HG02840 (cell line): ENCODE data around the gene PTGDR2.

Source experiments
- ATAC-seq: cut with Tn5 transposase; IDR thresholded peaks from one replicate; pipeline ENCODE4 v1.9.1; 2021; ENCODE audit warnings: mild to moderate bottlenecking, moderate library complexity, moderate number of reproducible peaks; ENCODE audit not compliant: unreplicated experiment, low FRiP score

Gene PTGDR2

DNA sequence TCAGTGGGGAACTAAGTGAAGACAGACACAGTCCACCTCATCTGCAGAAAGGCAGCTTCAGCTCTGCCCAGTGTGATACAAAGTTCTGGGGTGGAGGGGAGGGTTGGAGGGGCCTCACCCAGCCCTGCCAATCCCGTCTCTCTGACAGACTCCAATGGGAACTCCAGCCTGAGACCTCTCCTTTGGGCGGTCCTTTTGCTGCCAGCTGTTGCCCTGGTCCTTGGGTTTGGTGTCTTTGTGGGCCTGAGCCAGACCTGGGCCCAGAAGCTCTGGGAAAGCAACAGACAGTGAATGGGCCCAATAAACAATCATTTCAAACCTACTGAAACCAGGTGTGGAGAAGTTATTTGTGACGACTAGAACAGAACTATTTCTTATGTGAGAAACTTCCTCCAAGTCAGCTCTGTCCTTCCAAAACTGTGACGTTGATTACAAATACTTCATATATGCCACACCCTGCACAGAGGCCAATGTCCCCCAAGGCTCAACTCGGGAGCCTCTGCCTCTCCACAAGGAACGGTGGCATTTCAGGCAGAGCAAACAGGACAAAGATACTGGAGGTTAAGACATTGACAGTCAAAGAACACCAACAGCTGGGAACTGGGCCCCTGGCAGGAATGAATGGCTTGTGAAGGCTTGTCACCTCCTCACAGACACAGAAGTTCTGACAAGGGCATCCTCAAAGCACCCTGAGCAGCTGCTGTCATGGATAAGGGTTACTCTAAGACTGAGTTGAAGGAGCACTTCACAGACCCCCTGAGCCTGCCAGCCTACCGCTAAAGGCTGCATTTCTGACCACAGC is 19.8 kb upstream of the PTGDR2 start:
- ATAC-seq = no peak

DNA sequence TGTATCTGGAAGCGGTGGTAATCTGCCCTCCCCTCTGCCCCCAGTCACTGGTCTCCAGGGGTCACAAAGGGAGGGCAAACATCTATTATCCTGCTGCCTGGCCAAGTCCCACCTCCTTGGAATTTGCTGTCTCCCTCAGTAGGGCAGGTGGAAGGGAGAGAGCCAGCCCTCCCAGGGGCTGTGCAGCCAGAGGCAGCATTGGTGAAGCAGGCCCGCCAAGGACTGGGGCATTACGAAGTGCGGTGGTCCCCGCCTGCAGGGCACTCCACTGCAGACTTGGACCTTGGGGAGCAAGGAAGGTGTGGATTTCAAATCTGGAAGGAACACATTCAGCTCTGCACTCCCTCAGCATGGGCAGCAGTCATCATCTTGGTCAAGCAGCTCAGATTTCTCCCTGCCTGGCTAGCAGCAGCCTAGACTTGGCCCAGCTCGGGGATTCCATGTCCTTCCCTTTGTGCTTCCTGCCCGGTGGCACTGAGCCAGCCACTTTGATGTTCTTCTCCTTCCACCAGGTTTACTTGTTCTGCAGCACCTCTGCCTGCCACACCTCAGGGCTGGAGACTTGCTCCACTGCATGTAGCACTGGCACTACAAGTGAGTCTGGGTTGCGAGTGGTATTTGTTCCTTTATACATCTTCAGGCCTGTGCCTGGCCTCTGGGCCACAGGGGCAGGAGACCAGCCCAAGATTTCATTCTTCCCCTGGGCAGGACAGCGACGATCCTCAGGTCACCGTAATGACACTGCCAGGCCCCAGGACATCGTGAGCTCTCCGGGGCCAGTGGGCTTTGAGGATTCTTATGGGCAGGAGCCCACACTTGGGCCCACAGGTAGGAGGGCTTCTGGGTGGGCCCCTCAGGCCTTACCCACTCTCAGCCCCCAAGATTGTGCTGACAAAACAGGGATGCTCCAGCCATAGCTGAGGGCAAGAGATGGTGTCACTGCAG is 18.9 kb upstream of the PTGDR2 start:
- ATAC-seq = no peak

DNA sequence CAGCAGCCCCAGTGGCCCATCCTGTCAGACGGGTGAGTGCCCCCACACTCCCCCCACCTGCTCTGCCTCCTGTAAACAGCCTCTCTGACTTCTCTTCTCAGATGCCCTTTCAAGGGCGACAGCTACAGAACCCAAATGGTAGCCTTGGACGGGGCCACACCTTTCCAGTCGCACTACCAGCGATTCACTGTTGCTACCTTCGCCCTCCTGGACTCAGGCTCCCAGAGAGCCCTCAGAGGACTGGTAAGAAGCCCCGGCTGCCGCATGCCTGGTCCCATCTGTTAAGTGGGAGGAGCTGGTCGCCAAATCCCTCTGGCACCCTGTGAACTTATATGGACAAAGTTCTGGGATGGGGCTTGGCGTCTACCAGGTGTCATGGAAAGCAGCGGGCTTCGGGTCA is 17.8 kb upstream of the PTGDR2 start:
- ATAC-seq = no peak

DNA sequence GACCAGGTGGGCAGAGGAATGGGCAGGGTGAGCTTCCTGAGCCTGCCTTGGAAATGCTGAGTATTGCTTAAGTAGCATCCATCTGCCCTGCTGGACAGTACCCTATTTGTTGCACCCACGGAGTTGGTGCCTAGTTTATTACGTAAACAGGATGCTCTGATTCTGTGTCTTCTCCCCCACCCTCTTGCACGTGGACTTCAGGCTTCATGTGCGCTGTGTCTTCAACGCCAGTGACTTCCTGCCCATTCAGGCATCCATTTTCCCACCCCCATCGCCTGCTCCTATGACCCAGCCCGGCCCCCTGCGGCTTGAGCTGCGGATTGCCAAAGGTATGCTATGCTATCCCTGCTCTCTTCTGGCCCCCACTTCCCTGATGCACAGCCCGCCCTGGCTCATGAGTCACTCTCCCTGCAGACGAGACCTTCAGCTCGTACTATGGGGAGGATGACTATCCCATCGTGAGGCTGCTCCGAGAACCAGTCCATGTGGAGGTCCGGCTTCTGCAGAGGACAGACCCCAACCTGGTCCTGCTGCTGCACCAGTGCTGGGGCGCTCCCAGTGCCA is 17.3 kb upstream of the PTGDR2 start:
- ATAC-seq = no peak

DNA sequence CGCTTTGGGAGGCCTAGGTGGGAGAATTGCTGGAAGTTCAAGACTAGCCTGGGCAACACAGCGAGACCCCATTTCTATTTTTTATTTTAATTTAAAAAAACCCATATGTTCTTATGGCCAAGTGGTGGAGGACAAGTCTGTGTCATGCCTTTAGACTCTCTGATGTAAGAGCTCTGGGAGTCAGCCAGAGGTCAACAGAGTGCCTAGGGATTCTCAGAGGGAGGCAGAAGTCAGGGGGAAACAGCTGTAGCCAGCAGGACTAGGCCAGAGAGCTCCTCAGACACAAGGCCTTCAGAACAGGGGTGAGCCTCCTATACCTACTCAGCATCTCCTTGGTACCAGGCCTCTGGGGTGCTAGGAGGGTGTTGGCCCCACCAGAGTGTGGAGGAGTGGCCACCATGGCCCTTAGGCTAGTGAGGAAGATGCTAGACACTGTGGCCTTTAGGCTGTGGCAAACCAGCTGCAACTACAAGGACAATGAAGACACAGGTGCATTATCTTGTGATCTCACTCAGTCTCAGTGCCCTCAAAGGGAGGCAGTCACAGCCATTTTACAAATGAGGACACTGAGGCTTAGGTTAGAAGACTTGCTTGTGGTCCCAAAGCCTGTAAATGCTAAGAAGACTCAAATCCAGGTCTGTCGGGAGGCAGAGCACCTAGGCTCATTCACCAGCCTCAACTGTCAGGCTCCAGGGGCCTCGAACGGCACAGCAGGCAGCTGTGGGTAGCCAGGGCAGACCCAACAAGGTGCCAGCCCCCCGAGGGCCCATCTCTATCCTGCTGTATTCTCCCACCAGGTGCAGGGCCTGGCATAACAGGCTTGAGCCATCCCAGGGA is 16.6 kb upstream of the PTGDR2 start:
- ATAC-seq = no peak

DNA sequence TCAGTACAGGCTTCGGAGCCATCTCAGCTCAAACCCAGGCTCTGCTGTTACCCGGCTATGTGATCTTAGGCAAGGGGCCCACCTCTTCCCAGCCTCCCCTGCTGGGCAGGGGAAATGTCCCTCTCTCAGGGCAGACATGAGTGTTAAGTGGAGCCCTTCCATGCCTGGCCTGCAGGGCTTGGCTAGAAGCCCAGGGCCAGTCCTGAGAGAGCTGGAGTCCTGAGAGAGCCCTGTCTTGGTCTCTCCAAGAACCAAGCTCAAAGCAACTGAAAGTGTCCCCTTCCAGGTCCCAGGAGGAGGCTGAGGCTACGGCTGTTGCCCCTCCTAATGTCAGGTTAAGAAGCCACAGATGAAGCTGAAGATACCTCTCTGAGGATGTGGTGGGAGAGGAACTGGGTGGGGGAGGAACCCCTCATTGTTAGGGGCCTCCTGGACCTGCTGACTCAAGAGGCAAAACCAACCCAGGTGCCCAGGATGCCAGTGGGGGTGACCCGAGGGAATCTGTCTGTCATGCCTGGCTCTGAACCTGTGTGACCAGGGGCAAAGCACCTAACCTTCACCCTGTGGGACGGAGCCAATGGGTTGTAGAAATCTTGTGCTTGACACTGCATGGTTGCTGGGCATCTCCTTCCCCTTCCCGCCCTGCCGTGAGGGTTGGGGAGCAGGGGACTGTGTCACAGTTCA is 15.8 kb upstream of the PTGDR2 start:
- ATAC-seq = no peak

DNA sequence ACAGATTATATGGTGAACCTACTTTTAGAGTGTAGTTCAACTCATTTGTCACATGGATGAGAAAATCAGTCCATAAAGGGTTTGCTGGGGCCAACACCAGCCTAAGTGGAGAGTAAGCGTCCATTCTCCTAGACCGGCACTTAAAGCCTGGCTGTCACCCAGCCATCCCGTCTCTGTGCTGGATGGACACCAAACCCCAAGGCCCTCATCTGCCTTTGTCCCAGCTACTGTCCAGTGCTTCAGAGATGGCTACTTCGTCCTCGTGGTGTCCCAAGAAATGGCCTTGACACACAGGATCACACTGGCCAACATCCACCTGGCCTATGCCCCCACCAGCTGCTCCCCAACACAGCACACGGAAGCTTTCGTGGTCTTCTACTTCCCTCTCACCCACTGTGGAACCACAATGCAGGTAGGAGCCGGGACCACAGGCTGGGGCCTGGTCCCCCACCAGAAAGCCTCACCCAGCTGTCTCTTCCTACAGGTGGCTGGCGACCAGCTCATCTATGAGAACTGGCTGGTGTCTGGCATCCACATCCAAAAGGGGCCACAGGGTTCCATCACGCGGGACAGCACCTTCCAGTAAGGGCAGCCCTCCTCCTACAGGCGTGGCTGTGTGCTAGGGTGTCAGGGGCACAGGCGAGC is 15.1 kb upstream of the PTGDR2 start:
- ATAC-seq = no peak

DNA sequence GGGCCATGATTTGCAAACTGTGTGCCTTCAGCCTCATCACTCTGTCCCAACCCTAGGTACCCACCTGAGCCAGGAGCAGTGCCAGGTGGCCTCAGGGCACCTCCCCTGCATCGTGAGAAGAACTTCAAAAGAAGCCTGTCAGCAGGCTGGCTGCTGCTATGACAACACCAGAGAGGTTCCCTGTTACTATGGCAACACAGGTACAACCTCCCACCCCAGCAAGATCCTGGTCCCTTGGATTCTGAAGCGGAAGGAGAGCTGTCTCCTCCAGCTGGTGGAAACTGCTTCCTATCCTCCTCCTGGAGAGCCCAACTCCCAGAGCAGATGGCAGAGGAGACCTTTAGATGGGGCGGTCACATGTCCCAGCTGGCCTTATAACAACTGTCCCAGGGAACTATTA is 14.5 kb upstream of the PTGDR2 start:
- ATAC-seq = no peak

DNA sequence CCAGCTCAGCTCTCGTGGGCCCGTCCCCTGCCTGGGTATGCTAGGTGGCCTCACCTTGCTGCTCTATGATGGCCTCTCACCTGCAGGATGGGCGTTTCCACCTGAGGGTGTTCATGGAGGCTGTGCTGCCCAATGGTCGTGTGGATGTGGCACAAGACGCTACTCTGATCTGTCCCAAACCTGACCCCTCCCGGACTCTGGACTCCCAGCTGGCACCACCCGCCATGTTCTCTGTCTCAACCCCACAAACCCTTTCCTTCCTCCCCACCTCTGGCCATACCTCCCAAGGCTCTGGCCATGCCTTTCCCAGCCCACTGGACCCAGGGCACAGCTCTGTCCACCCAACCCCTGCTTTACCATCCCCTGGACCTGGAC is 13.7 kb upstream of the PTGDR2 start:
- no peak for ATAC-seq

DNA sequence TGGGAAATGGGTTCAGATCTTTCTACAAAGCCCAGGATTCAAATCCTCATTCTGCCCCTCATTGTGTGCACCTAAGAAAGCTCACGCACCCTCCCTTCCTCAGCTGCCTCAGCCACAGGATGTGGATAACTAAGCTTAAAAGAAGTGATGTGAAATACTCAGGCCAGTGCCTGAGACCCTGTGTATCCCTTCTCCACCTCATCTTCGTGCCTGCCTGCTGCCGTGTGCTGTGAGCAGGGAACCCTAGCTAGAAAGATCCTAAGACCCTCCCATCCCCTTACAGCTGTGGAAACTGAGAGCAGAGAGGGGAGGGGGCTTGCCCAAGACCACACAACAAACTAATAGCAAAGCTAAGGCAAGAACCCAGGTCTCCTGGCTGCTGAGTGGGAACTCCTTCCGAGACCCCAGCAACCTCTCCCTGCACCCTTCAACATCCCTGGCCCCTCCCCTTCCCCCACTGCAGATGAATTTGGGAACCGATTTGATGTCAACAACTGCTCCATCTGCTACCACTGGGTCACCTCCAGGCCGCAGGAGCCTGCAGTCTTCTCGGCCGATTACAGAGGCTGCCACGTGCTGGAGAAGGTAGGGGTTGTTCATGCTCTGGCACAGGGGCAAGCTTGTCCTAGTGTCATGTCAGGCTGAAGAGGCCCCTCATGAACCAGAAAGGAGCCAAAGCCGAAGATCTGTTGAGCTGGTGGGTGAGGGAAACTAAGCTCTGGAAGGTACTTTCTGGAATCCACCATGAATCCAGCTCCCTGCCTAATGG is 13.1 kb upstream of the PTGDR2 start:
- ATAC-seq = no peak

DNA sequence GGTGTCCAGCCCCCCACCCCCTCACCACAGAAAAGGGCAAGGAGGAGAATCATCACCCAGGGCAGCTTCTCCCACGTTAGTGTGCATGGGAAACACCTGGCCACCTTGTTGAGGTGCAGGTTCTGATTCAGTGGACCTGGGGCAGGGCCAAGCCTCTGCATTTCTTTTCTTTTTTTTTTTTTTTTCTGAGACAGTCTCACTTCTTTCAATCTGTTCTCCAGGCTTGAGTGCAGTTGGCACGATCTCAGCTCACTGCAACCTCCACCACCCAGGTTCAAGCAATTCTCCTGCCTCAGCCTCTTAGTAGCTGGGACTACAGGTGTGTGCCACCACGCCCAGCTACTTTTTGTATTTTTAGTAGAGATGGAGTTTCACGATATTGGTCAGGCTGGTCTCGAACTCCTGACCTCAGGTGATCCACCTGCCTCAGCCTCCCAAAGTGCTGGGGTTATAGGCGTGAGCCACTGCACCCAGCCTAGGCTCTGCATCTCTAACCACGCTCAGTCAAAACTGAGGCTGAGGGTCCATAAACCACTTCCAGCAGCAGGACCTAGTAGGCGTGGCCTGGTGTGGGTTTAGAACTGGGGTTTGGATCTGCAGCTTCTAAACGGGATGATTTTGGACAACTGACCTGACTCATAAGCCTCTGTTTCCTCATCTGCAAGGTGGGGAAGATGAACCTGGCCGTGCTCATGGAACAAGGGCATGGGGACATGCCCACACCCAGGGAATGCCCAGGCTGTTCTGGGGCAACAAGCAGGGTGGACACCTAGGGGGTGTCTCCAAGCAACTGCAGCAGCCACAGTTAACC is 12.3 kb upstream of the PTGDR2 start:
- ATAC-seq = no peak

DNA sequence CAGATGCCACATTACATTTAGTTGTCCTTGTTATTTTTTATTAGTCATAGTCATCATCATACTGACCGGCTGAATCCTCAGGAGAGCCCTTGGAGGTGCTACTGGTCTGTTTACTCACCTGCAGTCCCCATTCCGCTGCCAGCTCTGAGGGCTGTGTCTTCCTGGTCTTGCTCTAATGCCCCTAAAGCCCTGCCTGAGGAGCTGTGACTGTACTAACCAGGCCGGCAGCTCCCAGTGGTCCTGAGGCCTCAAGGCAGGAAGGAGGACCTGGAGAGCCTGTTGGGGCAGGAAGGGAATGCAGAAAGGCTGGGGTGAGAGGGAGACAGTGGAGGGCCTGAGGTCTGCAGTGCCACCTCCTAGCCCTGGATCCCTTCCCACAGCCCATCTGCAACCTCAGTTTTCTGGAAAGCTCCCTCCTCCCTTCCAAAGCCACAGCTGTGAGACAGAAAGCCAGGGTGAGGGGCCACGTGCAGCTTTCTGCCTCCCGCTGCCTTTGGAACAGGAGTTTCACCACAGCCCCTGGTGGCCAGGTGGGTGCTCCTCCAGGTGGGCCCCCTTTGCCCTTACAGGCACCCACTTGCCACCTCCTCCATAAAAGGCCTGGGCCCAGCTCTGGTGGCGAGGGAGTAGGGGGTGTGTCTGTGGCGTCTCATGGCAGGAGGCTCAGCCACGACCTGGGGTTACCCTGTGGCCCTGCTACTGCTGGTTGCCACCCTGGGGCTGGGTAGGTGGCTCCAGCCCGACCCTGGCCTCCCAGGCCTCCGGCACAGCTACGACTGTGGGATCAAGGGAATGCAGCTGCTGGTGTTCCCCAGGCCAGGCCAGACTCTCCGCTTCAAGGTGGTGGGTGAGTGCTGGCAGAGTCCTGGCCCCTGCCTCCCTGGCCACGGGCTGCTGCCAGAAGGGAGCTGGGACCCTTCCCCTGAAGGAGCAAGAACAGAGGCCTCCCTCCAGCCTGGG is 11.4 kb upstream of the PTGDR2 start, which contains the start of gene ZP1:
Gene ZP1 (plus strand): TSS at position 632 of the 960 bp plus-strand sequence. CDS start 20 bp downstream, at position 652.
- ATAC-seq = no peak

DNA sequence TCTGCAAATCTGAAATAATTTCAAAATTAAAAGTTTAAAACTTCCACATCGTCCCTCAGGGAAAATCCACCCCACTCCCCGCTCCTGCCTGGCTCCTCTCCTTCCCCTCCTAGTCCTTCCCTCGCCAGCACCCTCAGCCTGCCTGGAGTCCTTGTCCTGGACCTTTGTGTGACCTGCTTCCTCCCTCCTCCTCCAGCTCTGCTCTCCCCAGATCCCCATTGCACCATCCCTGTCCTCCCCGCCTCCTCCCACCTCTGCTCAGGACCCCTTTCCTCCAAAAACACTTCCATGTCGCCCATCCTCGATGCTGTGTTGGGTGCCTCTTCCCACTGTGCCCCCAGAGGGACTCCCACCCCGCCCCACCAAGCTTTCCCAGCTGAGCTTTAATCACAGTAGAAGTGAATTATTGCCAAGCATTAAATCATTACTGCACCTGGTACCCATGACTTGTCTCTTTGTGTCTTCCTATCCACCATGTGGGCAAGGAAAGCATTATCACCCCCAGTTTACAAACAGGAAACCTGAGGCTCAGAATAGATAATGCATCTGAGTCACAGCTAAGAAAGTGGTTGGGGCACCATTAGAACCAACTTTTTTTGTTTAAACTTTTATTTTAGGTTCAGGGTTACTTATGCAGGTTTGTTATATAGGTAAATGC is 9.2 kb upstream of the PTGDR2 start:
- no peak for ATAC-seq

DNA sequence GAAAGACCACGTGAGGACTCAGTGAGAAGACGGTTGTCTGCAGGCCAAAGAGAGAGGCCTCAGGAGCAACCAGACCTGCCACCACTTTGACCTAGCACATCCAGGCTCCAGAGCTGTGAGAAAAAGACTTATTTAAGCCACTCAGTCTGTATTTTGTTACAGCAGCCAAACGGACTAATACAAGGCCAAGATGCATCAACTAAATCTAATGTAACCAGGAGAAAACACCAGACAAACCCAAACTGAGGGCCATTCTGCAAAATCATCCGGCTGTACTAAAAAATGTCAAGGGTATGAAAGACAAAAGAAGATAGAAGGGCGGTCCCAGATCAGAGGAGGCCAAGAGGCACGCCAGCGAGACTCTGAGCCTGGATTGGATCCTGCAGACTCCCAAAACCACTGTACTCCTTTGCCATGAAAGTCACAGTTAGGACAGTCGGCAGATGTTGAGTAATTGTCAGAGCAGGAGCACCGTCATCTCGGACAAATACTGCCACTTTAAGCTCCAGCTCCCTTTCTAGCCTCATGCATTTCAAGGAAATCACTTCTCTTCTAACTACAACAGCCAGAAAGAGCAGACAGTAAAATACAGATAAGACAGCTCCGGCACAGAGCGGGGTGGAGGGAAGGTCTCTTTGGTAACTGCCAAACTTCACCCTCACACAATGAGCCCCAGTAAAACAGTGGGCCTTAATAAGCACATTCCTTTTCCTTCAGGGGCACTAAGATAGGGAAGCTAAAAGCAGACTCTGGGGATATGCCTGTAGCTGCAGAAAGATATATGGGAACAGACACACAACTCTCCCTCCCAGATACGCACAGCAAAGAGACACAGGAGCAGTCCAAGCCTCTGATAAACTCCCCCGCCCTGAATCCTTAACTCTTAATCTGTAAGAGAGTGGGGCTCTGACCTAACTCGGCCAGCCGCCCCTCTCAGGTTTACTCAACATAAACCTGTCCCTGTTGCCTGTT is 8.1 kb upstream of the PTGDR2 start:
- no peak for ATAC-seq

DNA sequence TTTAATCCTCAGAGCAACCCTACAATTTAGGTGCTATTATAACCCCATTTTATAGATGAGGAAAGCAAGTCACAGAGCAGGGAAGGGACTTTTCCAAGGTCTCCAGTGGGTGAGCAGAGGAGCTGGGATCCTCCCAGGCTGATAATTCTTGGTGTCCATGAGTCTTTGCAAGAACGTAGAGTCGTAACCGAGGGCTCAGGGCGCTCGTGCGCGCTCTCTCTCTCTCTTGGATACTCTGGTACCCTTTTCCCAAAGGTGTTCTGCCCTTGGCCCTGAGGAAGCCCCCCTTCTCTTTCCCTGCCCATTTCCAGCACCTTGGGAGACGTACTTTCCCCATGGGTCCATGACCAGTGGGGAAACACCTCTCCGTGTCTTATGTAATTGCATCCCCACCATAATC is 6.4 kb upstream of the PTGDR2 start:
- ATAC-seq = no peak
